Measurements from ENCODE around the gene DENND6A.
A peak's percentile ranks its signal among the peaks of the same experiment; 100 is the strongest.
"Not testable (repeated sequence)": the region's sequence is repeated elsewhere in the genome, so short reads cannot be mapped to it uniquely, and the experiment has no call there.

The DENND6A gene

DNA sequence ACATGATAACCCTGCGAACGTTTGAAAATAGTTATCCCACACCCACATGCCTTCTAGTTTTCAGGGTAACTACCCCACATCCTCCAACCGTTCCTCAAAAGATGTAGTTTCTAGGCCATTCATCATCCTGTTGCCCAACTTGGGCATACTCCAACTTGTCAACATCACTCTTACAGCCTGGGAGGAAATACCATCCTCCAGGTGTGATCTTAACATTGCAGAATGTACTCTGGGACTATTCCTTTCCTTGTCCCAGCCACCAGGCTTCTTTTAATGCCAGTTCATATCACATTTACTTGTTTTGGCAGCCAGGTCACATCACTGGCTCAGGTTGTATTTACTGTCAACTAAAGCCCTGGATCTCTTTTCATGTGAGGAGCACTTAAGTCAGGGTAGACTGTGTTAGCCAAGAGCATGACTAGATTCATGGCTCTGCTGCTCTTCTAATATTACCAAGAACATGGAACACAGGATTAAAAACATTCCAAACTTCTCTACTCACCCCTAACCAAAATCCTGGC, 4.0 kb upstream of the DENND6A start:
- TF ChIP-seq, protein P1, sequence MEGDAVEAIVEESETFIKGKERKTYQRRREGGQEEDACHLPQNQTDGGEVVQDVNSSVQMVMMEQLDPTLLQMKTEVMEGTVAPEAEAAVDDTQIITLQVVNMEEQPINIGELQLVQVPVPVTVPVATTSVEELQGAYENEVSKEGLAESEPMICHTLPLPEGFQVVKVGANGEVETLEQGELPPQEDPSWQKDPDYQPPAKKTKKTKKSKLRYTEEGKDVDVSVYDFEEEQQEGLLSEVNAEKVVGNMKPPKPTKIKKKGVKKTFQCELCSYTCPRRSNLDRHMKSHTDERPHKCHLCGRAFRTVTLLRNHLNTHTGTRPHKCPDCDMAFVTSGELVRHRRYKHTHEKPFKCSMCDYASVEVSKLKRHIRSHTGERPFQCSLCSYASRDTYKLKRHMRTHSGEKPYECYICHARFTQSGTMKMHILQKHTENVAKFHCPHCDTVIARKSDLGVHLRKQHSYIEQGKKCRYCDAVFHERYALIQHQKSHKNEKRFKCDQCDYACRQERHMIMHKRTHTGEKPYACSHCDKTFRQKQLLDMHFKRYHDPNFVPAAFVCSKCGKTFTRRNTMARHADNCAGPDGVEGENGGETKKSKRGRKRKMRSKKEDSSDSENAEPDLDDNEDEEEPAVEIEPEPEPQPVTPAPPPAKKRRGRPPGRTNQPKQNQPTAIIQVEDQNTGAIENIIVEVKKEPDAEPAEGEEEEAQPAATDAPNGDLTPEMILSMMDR (IDR thresholded peaks at IDR 0.05; ENCODE audit: insufficient read depth, low read depth, low read length, missing control alignments) = no peak
- no peak overlapping the region for H3K4me3 ChIP-seq (ENCODE audit: low read depth, low read length)
- no peak for DNase-seq (ENCODE audit: low read depth)

DNA sequence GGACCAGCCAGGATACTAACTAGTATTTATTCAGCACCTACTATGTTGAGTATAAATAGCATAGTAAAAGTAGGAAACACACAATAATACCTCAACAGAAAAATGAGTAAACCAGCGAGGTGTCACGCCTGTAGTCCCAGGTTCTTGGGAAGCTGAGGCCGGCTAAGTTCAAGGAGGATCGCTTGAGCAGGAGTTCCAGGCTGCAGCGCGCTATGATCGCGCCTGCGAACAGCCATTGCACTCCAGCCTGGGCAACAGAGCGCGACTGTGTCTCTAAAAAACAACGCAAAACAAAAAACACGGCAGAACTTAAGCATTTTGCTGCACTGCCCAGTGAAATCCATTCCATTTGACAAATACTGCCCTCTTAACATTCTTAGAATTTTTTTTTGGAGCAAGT, 1.3 kb upstream of the DENND6A start:
- no peak for DNase-seq (ENCODE audit: low read depth)
- H3K4me3 ChIP-seq (ENCODE audit: low read depth, low read length) = no peak overlapping the region
- TF ChIP-seq, protein P1 (IDR thresholded peaks at IDR 0.05; ENCODE audit: insufficient read depth, low read depth, low read length, missing control alignments) = no peak

- peak overlapping the region; percentile 58 for H3K4me3 ChIP-seq (ENCODE audit: low read depth, low read length)
- DNase-seq (ENCODE audit: low read depth) = not testable (repeated sequence)
Measured at GRCh38 chr3:57692133-57692395, 813 bp downstream of the DENND6A start.

DNA sequence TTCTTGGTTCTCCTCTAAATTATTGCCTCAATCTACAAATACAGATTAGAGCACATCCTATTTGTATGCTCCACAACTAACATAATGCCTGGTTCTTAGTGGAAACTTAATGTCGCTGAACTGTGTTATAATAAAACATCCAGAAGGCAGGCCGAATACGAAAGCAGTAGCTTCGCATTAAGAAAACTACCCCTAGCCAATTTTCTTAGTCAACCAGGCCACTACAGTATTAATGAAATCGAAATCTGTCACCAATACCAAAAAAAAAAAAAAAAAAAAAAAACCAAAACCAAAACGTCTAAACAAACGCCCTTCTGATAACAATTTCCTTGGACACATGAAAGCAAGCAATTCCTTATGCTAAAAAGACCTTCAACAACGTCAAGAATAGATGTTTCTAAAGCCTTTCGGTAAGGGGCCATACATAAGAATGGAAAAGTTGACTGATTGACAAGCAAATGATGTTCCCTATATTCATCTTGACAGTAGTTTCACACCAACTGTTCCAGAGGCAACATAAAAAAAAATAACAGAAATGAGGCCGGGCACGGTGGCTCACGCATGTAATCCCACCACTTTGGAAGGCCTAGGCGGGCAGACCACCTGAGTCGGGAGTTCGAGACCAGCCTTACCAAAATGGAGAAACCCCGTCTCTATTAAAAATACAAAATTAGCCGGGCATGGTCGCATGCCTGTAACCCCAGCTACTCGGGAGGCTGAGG, 1.3 kb downstream of the DENND6A start:
- peak overlapping the region; percentile 58 for H3K4me3 ChIP-seq (ENCODE audit: low read depth, low read length)
- peak; percentile 48 for DNase-seq (ENCODE audit: low read depth)
- TF ChIP-seq, protein P1 (IDR thresholded peaks at IDR 0.05; ENCODE audit: insufficient read depth, low read depth, low read length, missing control alignments) = no peak

GRCh38 chr3:57689367-57690053, 3.4 kb downstream of the DENND6A start:
- TF ChIP-seq, protein P1 (IDR thresholded peaks at IDR 0.05; ENCODE audit: insufficient read depth, low read depth, low read length, missing control alignments) = no peak
- no peak overlapping the region for H3K4me3 ChIP-seq (ENCODE audit: low read depth, low read length)
- DNase-seq (ENCODE audit: low read depth) = no peak

DNA sequence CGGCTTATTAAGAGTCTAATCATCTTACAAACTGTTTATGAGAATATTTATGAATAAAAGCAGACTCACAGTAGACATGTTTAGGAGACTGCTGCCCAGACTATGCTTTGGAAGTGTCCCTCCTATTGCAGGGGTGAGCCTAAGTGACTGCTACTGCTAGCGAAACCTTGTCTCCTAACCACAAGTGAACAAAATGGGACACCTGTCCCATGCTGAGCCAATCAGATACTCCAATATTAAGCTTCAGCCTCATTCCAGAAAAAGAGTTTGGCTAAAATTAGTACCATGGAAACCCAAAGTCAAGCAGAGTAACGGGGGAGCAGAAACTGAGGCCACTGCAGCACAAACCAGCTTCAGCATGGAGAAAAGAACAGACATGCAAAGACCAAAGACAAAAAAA, 4.6 kb downstream of the DENND6A start:
- DNase-seq (ENCODE audit: low read depth) = peak; percentile 61
- TF ChIP-seq, protein P1 (IDR thresholded peaks at IDR 0.05; ENCODE audit: insufficient read depth, low read depth, low read length, missing control alignments) = no peak
- H3K4me3 ChIP-seq (ENCODE audit: low read depth, low read length) = no peak overlapping the region

DNA sequence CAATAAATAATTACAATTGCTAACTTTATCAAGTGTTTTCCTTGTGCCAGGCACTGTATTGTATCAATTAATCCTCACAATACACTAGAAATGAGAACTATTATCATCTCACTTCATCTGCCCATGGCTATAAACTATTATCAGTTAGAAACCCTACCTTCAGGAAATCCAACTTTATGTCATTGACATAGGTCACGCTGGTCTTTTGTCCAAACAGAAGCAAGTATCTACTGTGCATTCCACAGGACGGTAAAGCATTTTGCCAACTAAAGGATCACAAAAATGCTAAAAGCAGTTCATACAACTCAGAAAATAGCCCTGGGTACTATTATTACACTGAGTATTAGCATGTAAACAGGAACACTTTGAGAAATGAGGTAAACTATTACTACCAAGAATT, 9.6 kb downstream of the DENND6A start:
- no peak for DNase-seq (ENCODE audit: low read depth)
- TF ChIP-seq, protein P1 (IDR thresholded peaks at IDR 0.05; ENCODE audit: insufficient read depth, low read depth, low read length, missing control alignments) = no peak

More for the DNA sequence above, 9.6 kb downstream of the DENND6A start:
- no peak overlapping the region for H3K4me3 ChIP-seq (ENCODE audit: low read depth, low read length)
